NB4 (cell line): ENCODE measurements around the gene TMEM106C.

ENCODE experiments used
- DNase-seq: peaks from one replicate; pipeline ENCODE4 v3.0.0; 2010; ENCODE audit warnings: low read depth
- H3K4me3 ChIP-seq: one replicate; pipeline ENCODE4 v1.5.1; 2011; ENCODE audit warnings: mild to moderate bottlenecking, low read depth, low read length, moderate library complexity
- CTCF ChIP-seq: IDR thresholded peaks from one replicate; pipeline ENCODE4 v1.5.1; 2012; ENCODE audit warnings: low read depth, low read length
- MAX ChIP-seq: IDR thresholded peaks from 2 replicates; pipeline ENCODE4 v1.6.1; 2011; ENCODE audit warnings: low read depth, low read length
- MYC ChIP-seq: IDR thresholded peaks from 2 replicates; pipeline ENCODE4 v1.6.1; 2011; ENCODE audit warnings: low read depth, low read length
- POLR2A ChIP-seq: IDR thresholded peaks from 2 replicates; pipeline ENCODE4 v1.6.1; 2011; ENCODE audit warnings: mild to moderate bottlenecking; ENCODE audit not compliant: insufficient read length; ENCODE audit errors: extremely low read depth

The TMEM106C gene

GRCh38 chr12:47979166-47979565 lies 15.8 kb downstream of the TMEM106C start:
- DNase-seq = no peak
- TF ChIP-seq MYC (no peak), POLR2A (no peak)
- no peak overlapping the region for H3K4me3 ChIP-seq

- TF ChIP-seq CTCF (no peak), MYC (no peak), MAX (no peak), POLR2A (no peak)
- H3K4me3 ChIP-seq = no peak overlapping the region
- no peak for DNase-seq
Observed at GRCh38 chr12:47979686-47980085, 16.3 kb downstream of the TMEM106C start.

GRCh38 chr12:47980197-47980596 lies 16.8 kb downstream of the TMEM106C start:
- DNase-seq = no peak
- H3K4me3 ChIP-seq = no peak overlapping the region
- TF ChIP-seq POLR2A (no peak), CTCF (no peak), MAX (no peak), MYC (no peak)

GRCh38 chr12:47980779-47981495 lies 17.5 kb downstream of the TMEM106C start:
- DNase-seq = no peak

GRCh38 chr12:47981496-47982260 lies 18.3 kb downstream of the TMEM106C start:
- no peak for DNase-seq
- TF ChIP-seq MYC (no peak), MAX (no peak), CTCF (no peak), POLR2A (no peak)
- no peak overlapping the region for H3K4me3 ChIP-seq

More at GRCh38 chr12:47980779-47981495, 17.5 kb downstream of the TMEM106C start:
- no peak overlapping the region for H3K4me3 ChIP-seq
- TF ChIP-seq POLR2A (no peak), MAX (no peak), CTCF (no peak), MYC (no peak)

GRCh38 chr12:47982311-47982710 lies 18.9 kb downstream of the TMEM106C start:
- DNase-seq = no peak
- no peak for TF ChIP-seq MYC
- TF ChIP-seq MAX = no peak
- no peak for TF ChIP-seq CTCF
- TF ChIP-seq POLR2A = no peak
- no peak overlapping the region for H3K4me3 ChIP-seq
